ENCODE results near the gene ARHGAP9.
A peak's percentile ranks its signal among the peaks of the same experiment; 100 is the strongest.

Gene ARHGAP9

DNA sequence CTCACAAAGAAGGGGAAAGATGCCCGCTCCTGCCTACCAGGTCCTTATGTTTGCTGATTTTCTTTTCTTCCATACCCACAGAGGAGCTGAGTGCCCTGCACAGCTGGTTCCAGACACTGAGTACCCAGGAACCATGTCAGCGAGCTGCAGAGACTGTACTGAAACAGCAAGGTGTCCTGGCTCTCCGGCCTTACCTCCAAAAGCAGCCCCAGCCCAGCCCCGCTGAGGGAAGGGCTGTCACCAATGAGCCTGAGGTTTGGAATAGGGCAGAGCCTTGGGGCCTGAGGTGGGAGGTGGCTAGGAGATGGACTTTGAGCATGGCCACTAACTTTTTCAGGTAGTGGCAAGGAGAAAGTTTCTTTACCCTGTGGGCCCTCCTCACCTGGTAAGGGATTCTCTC, 10.5 kb upstream of the ARHGAP9 start:
- Histone ChIP-seq H3K9ac (ENCODE audit: insufficient read length, low read depth) (peak overlapping the region; percentile 44), H3K27me3 (ENCODE audit: insufficient read depth, insufficient read length) (no peaks in the 10 kb centered on the region), H3K9me3 (ENCODE audit: insufficient read depth, low read length) (no peaks in the 10 kb centered on the region; the same call in 1 of the 2 replicates), H3K4me1 (ENCODE audit: insufficient read depth, insufficient read length) (peaks cover 9% of the 10 kb centered on the region), H3K36me3 (ENCODE audit: insufficient read depth, insufficient read length, low read length) (peaks cover 50% of the 10 kb centered on the region), H3K4me3 (ENCODE audit: insufficient read length, low read depth) (no peak overlapping the region)
- TF ChIP-seq ZNF274 (IDR thresholded peaks at IDR 0.05; ENCODE audit: low read depth, low read length) (no peak), YY1 (IDR thresholded peaks at IDR 0.05; ENCODE audit: insufficient read depth, insufficient read length) (no peak), SUZ12 (IDR thresholded peaks at IDR 0.05; ENCODE audit: extremely low read depth, insufficient read depth, insufficient read length) (no peak)
- DNase-seq (ENCODE audit: low read depth, low spot score) = no peak

- Histone ChIP-seq H3K27me3 (ENCODE audit: insufficient read depth, insufficient read length) (no peaks in the 10 kb centered on the region), H3K36me3 (ENCODE audit: insufficient read depth, insufficient read length, low read length) (peaks cover 47% of the 10 kb centered on the region), H3K4me1 (ENCODE audit: insufficient read depth, insufficient read length) (peaks cover 9% of the 10 kb centered on the region), H3K9ac (ENCODE audit: insufficient read length, low read depth) (peak overlapping the region; percentile 99), H3K4me3 (ENCODE audit: insufficient read length, low read depth) (peak overlapping the region; percentile 98), H3K9me3 (ENCODE audit: insufficient read depth, low read length) (no peaks in the 10 kb centered on the region; the same call in 1 of the 2 replicates)
- TF ChIP-seq SUZ12 (IDR thresholded peaks at IDR 0.05; ENCODE audit: extremely low read depth, insufficient read depth, insufficient read length) (no peak), YY1 (IDR thresholded peaks at IDR 0.05; ENCODE audit: insufficient read depth, insufficient read length) (no peak), ZNF274 (IDR thresholded peaks at IDR 0.05; ENCODE audit: low read depth, low read length) (no peak)
- no peak for DNase-seq (ENCODE audit: low read depth, low spot score)
Measured at GRCh38 chr12:57489157-57489641, 9.5 kb upstream of the ARHGAP9 start.

DNA sequence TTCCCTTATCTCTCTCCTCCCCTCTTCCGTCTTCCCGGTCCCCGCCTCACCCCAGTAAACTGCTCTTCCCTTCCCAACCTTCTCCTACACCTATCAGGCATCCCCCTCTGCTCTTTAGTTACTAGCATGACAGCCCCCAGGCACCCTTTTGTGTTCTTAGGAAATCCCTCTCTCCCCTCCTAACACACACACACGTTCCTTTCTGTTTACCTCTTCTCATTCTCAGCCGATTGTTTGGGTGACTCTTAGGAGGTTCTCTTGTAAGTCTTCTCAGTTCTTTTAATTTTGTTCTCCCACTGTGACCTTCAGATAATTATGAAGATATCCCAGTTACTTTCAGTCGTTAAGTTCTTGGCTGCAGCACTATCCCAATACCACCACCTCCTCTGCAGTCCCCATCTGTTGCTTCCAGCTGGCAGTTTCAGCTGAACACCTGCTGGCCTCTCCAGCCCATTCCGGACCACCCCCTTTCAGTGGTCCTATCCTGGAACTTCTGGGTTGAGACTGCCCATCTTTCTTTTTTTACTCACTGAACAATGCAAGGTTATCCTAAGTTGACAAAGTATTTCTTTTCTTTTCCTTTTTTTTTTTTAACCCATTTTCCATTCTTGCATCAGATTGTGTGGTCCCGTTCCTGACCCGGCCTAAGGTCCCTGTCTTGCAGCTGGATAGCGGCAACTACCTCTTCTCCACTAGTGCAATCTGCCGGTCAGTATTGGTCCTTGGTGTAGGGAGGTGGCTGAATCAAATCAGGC, 8.9 kb upstream of the ARHGAP9 start:
- peak overlapping the region; percentile 98 for H3K4me3 ChIP-seq (ENCODE audit: insufficient read length, low read depth)
- DNase-seq (ENCODE audit: low read depth, low spot score) = no peak
- no peak for TF ChIP-seq SUZ12 (IDR thresholded peaks at IDR 0.05; ENCODE audit: extremely low read depth, insufficient read depth, insufficient read length)
- TF ChIP-seq YY1 (IDR thresholded peaks at IDR 0.05; ENCODE audit: insufficient read depth, insufficient read length) = no peak
- no peak for TF ChIP-seq ZNF274 (IDR thresholded peaks at IDR 0.05; ENCODE audit: low read depth, low read length)
- no peaks in the 10 kb centered on the region; the same call in 1 of the 2 replicates for H3K9me3 ChIP-seq (ENCODE audit: insufficient read depth, low read length)
- H3K4me1 ChIP-seq (ENCODE audit: insufficient read depth, insufficient read length) = peaks cover 9% of the 10 kb centered on the region
- H3K36me3 ChIP-seq (ENCODE audit: insufficient read depth, insufficient read length, low read length) = peaks cover 45% of the 10 kb centered on the region
- H3K9ac ChIP-seq (ENCODE audit: insufficient read length, low read depth) = peak overlapping the region; percentile 99
- H3K27me3 ChIP-seq (ENCODE audit: insufficient read depth, insufficient read length) = no peaks in the 10 kb centered on the region

DNA sequence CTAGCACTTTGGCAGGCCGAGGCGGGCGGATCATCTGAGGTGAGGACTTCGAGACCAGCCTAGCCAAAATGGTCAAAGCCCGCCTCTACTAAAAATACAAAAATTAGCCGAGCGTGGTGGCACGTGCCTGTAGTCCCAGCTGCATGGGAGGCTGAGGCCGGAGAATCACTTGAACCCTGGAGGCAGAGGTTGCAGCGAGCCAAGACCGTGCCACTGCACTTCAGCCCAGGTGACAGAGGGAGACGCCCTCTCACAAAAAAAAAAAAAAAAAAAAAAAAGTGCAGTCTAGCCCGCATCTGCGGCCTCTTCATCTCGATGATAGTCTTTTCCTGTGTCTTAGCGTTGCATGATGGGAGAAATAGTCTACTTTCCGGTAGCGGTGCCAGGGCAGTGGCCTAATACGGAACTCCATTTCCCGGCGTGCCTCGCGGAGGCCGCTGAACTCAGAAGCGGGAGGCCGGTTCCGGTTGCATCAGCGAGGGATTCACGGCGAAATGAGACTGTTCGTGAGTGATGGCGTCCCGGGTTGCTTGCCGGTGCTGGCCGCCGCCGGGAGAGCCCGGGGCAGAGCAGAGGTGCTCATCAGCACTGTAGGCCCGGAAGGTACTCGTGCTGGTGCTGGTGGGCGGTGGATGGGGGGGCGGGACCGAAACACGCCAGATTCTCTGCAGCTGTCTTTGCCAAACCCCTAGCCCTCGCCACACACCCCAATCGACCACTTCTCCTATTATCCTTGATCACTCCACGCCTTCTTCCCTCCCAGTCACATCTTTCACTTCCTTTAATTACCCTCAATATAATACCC, 8.1 kb upstream of the ARHGAP9 start, which contains the start of gene MARS1:
Gene MARS1, plus strand, starts transcription at position 472 of the 805 bp plus-strand sequence. Its CDS starts 23 bp downstream, at position 495.
- no peaks in the 10 kb centered on the region for H3K27me3 ChIP-seq (ENCODE audit: insufficient read depth, insufficient read length)
- peak; percentile 95 for DNase-seq (ENCODE audit: low read depth, low spot score)
- no peaks in the 10 kb centered on the region; the same call in 1 of the 2 replicates for H3K9me3 ChIP-seq (ENCODE audit: insufficient read depth, low read length)
- H3K4me3 ChIP-seq (ENCODE audit: insufficient read length, low read depth) = peak within 1 kb of the TSS; percentile 98
- no peak for TF ChIP-seq SUZ12 (IDR thresholded peaks at IDR 0.05; ENCODE audit: extremely low read depth, insufficient read depth, insufficient read length)
- no peak for TF ChIP-seq YY1 (IDR thresholded peaks at IDR 0.05; ENCODE audit: insufficient read depth, insufficient read length)
- TF ChIP-seq ZNF274 (IDR thresholded peaks at IDR 0.05; ENCODE audit: low read depth, low read length) = no peak
- peak within 1 kb of the TSS; percentile 99 for H3K9ac ChIP-seq (ENCODE audit: insufficient read length, low read depth)
- peaks cover 42% of the 10 kb centered on the region for H3K36me3 ChIP-seq (ENCODE audit: insufficient read depth, insufficient read length, low read length)
- peaks cover 9% of the 10 kb centered on the region for H3K4me1 ChIP-seq (ENCODE audit: insufficient read depth, insufficient read length)

DNA sequence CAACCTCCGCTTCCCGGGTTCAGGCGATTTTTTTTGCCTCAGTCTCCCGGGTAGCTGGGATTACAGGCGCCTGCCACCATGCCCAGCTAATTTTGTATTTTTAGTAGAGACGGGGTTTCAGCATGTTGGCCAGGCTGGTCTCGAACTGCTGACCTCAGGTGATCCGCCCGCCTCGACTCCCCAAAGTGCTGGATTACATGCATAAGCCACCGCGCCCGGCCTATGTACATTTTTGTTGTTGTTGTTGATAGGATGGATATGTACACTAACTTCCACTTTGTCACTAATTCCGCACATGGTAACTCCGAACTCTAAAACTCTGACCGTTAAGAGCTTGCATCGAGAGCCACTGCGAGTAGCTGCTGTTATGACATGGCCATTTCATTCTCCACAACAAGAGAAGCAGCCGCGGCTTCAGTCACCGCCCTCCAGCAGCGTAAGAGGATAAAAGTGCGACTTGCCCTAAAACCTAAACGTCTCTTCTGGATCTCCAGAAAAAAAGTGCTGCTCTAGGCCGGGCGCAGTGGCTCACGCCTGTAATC, 7.5 kb upstream of the ARHGAP9 start:
- no peak for DNase-seq (ENCODE audit: low read depth, low spot score)
- H3K36me3 ChIP-seq (ENCODE audit: insufficient read depth, insufficient read length, low read length) = peaks cover 35% of the 10 kb centered on the region
- no peaks in the 10 kb centered on the region for H3K27me3 ChIP-seq (ENCODE audit: insufficient read depth, insufficient read length)
- TF ChIP-seq YY1 (IDR thresholded peaks at IDR 0.05; ENCODE audit: insufficient read depth, insufficient read length) (no peak), ZNF274 (IDR thresholded peaks at IDR 0.05; ENCODE audit: low read depth, low read length) (no peak), SUZ12 (IDR thresholded peaks at IDR 0.05; ENCODE audit: extremely low read depth, insufficient read depth, insufficient read length) (no peak)
- no peak overlapping the region for H3K4me3 ChIP-seq (ENCODE audit: insufficient read length, low read depth)
- H3K9ac ChIP-seq (ENCODE audit: insufficient read length, low read depth) = no peak overlapping the region
- no peaks in the 10 kb centered on the region for H3K9me3 ChIP-seq (ENCODE audit: insufficient read depth, low read length)
- peaks cover 9% of the 10 kb centered on the region for H3K4me1 ChIP-seq (ENCODE audit: insufficient read depth, insufficient read length)

DNA sequence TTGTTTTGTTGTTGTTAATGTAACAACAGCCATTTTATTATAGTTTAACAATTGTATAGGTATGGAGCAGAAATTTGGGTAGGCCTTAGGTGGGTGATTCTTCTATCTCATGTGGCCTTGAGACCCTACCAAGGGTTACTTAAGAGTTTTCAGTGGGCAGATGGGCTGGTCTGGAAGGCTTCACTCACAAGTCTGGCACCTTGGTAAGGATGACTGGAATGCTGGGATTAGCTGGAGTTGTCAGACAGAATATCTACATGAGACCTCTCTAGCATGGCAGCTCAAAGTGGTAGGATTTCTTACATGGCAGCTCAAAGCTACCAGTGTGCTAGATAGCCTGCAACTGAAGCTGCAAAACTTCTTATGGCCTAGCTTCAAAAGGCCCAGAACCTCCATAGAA, 6.0 kb upstream of the ARHGAP9 start:
- H3K4me3 ChIP-seq (ENCODE audit: insufficient read length, low read depth) = no peak overlapping the region
- TF ChIP-seq YY1 (IDR thresholded peaks at IDR 0.05; ENCODE audit: insufficient read depth, insufficient read length) (no peak), ZNF274 (IDR thresholded peaks at IDR 0.05; ENCODE audit: low read depth, low read length) (no peak), SUZ12 (IDR thresholded peaks at IDR 0.05; ENCODE audit: extremely low read depth, insufficient read depth, insufficient read length) (no peak)
- H3K27me3 ChIP-seq (ENCODE audit: insufficient read depth, insufficient read length) = no peaks in the 10 kb centered on the region
- no peak overlapping the region for H3K9ac ChIP-seq (ENCODE audit: insufficient read length, low read depth)
- H3K4me1 ChIP-seq (ENCODE audit: insufficient read depth, insufficient read length) = peaks cover 11% of the 10 kb centered on the region
- no peaks in the 10 kb centered on the region for H3K9me3 ChIP-seq (ENCODE audit: insufficient read depth, low read length)
- H3K36me3 ChIP-seq (ENCODE audit: insufficient read depth, insufficient read length, low read length) = peaks cover 23% of the 10 kb centered on the region
- DNase-seq (ENCODE audit: low read depth, low spot score) = no peak
